NCI-H82 treated with DMSO at 0.1 percent for 48 hours (cell line): ENCODE measurements around the gene OR6N1.

Experiments used
- DNase-seq: peaks from one replicate; lab custom pipeline; 2025; ENCODE audit not compliant: unreplicated experiment; lab: John Stamatoyannopoulos, UW

The OR6N1 gene, protein sequence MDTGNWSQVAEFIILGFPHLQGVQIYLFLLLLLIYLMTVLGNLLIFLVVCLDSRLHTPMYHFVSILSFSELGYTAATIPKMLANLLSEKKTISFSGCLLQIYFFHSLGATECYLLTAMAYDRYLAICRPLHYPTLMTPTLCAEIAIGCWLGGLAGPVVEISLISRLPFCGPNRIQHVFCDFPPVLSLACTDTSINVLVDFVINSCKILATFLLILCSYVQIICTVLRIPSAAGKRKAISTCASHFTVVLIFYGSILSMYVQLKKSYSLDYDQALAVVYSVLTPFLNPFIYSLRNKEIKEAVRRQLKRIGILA

GRCh38 chr1:158771950-158772866, at the start of gene OR6N1:
Gene OR6N1 (minus strand): TSS chr1:158772195. CDS start chr1:158766682, 5,513 bp downstream.
- DNase-seq: no peak

- DNase-seq: no peak
Observed at GRCh38 chr1:158821723-158822122, 49.7 kb upstream of the OR6N1 start.

DNA sequence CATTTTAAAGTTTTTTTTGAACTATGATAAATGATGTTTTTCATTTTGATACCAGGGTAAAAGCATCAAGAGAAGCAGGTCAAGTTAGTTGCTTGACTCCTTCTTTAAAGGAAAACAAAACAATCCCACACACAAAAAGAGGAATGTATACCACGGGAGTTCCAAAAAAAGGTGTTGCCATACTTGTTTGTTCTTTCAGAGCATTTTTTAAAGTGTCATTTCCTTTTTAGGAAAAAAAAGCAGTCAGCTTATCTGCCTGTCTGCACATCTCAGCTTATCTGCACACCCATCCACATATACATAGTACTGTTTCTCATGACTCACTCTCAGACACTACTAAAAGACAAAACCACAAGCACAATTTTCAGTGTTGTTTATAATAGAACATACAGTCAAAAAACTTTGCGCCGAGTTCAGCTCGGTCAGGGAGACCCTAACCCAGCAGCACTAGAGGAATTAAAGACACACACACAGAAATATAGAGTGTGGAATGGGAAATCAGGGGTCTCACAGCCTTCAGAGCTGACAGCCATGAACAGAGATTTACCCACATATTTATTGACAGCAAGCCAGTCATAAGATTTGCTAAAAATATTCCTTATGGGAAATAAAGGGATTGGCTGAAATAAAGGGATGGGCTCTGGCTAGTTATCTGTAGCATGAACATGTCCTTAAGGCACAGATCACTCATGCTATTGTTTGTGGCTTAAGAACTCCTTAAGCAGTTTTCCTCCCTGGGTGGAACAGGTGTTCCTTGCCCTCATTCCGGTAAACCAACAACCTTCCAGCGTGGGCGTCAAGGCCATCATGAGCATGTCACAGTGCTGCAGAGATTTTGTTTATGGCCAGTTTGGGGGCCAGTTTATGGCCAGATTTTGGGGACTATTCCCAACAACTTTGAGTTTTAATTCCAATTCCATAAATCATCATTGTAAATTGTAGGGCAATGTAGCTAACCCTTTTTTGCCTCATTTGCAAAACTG, 47.8 kb upstream of the OR6N1 start:
- DNase-seq: no peak

- no peak for DNase-seq
Observed at GRCh38 chr1:158818975-158819431, 47.0 kb upstream of the OR6N1 start.

- no peak for DNase-seq
Observed at GRCh38 chr1:158818560-158818959, 46.6 kb upstream of the OR6N1 start.

GRCh38 chr1:158814970-158815369, 43.0 kb upstream of the OR6N1 start:
- no peak for DNase-seq

DNA sequence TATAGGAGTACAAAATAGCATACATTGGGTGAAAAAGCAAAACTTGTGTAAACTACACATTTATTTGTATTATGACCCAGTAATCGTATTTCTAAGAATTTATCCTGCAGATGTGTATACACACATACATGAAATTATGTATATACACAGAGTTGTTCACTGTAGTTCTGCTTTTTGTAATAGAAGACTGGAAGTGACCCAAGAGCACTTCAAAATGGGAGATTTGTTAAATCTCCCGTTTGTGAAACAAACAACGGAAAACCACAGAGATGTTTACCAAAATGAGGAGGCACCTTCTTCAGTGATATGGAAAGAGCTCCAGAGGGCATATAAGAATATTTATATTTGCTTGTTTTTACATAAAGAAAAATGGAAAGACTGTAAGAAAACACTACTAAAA, 41.2 kb upstream of the OR6N1 start:
- DNase-seq: no peak

DNA sequence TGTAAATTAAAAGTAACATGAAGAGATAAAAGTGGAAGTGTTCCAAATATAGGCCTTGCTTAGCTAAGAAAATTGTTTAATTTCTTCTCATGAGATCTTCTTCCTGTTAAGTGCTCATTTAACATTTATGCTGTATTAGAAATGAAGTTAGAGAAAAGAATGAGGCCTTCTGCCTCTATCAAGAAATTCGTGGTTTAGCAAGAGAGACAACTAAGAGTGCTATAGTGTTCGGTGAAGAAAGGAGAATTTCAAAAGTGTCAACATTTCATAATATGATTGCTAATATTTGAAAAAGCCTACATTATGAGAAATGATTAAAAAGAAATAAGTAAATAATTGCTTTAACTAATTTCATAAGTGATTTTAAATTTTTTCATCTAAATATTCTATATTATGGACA, 40.3 kb upstream of the OR6N1 start:
- no peak for DNase-seq

GRCh38 chr1:158810311-158810710, 38.3 kb upstream of the OR6N1 start:
- no peak for DNase-seq

DNA sequence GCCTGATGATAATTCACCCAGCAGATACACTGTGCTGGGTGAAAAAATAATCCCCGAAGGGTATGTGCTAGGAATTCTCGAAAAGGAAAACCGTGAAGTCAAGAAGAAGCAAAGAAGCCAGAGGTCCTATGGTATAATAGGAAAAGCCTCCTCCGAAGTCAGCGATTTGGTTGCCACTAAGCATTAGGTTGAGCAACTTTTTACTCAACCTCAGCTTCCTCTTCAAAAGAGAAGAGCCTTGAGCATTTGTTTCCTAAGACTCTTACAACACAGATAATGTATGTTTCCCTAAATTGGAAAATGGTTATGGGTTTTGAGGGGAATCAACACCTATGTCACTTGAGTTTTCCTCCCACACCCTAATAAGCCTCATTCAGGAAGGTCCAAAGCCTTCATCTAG, 37.9 kb upstream of the OR6N1 start:
- no peak for DNase-seq

GRCh38 chr1:158809256-158809655, 37.3 kb upstream of the OR6N1 start:
- DNase-seq: no peak

DNA sequence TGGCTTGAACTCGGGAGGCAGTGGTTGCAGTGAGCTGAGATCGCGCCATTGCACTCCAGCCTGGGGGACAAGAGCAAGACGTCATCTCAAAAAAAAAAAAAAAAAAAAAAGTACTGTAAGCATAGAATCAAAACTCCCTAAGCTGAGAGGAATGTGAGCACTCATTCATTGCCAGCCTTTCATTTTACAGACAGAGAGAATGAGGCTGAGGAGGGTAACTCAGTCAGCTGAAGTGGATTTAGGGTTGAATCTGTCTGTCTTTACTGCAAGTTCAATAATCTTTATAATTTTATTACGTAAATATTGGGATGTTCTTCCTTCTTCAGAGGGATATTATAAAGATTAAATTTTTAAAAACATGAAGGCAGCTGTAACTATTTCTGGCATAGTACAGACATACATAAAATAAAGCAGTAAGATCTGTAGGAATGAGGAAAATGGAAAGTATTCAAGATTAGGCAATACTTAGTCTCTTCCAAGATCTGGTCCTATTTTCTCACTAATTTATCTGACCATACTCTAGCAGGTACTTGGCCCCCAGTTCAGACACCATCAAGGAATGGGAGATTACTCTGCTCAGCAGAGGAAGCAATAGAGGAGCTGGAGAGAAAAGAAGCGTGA, 35.0 kb upstream of the OR6N1 start:
- no peak for DNase-seq

DNA sequence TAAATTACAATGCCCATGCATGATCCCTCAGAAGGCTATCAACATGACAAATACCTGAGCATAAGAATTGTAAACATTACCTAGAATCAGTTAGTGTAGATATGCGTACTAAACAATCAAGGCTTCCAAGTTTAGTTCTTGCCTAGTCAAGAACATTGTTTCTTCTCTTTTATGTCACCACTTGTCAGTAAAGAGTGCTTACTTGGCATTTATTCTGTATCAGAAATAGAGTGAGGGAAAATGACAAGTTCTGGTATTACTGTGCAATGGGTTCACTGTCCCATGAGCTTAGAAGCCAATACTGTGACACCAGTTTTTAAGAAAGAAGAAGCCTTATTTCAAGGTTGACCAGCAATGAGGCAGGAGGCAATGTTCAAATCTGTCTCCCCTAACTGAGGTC, 31.7 kb upstream of the OR6N1 start:
- no peak for DNase-seq

- DNase-seq: no peak
Observed at GRCh38 chr1:158801396-158801795, 29.4 kb upstream of the OR6N1 start.

DNA sequence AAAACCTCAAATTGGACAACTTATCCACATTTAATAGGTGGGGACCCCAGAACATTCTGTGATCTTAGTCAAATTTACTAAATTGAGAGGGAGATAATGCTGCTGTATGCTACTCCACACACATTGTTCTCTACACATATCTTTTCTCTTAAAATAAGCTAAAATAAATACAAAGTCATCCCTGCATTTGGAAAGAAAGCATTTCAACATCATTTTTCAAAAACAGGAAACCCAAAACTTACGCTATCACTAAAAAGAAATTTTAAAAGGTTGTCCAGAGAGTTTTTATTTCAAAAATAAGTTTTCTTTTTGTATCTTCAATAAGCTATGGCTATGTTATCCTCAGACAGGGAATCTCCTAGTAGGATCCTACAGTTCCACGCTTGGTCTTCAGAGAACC, 28.5 kb upstream of the OR6N1 start:
- no peak for DNase-seq

GRCh38 chr1:158799689-158800088, 27.7 kb upstream of the OR6N1 start:
- DNase-seq: no peak

DNA sequence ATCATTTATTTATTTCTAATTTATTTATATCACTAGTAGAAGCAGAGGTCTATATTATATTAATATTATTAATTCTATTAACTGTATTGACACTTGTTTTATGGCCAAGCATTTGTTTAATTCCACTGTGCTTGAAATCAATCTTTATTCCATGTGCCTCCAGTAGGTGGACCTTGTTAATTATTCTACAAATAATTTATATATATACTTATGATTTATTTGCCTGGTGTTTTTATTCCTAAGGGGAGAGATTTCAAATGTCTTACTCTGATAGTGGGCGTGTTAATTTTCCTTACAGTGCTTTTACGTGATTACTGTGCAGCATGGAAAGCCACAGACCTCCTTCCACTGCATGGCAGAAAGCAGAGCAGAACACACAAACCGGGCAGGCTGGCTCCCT, 26.5 kb upstream of the OR6N1 start:
- DNase-seq: no peak

GRCh38 chr1:158794247-158794646, 22.3 kb upstream of the OR6N1 start:
- no peak for DNase-seq

GRCh38 chr1:158793604-158794003, 21.6 kb upstream of the OR6N1 start:
- no peak for DNase-seq

DNA sequence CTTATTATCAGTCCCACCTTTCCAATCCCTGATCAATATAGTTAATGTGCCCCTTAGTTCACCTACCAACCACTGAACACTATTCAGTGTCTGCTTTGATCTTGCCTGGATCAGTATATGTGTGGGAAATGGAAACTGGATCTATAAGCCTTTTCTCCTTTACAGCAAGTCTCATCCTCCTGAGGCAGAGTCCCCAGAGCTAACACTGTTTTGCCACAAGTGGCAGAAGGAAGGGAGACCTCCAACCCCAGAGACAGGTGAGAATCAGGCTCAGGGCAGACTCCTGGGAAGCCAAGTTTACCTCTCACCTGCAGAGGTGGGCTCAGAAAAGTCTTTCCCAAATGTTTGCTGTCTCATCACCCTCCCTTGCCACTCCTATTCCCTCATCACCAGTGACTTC, 9.1 kb upstream of the OR6N1 start, which contains the start of gene OR6N2:
Gene OR6N2 (minus strand): TSS at position 101 of the 400 bp plus-strand sequence. CDS start 3,569 bp downstream, outside the sequence.
- no peak for DNase-seq
